GM23338 (cell line): Measurements from ENCODE around the gene DET1. TPM values are rescaled to one million over a fixed set of nuclear protein-coding genes. Genes with fewer than 3 reads are reported as not detected.

ENCODE experiments used
- ATAC-seq: fragments of 200-7000 bp; cut with Tn5 transposase; 3 replicates; pipeline ENCODE4 v1.9.1; 2020
- DNase-seq: peaks from one replicate; pipeline ENCODE4 v3.0.0-alpha.2; 2015; ENCODE audit warnings: low spot score
- H2AFZ ChIP-seq: fragments of 200-600 bp; sonication (generic); 2 replicates; pipeline ENCODE4 v1.8.0; 2016; ENCODE audit warnings: antibody characterized with exemption, mild to moderate bottlenecking, moderate library complexity
- H3F3A ChIP-seq: fragments of 200-600 bp; sonication (generic); replicated peaks from 2 replicates; pipeline ENCODE4 v1.8.0; 2017; ENCODE audit warnings: antibody characterized with exemption, mixed run types, low read depth
- H3K27ac ChIP-seq: fragments of 200-600 bp; sonication (generic); 2 replicates; pipeline ENCODE4 v1.6.1; 2016; ENCODE audit warnings: low read depth
- H3K27me3 ChIP-seq: fragments of 200-600 bp; sonication (generic); 2 replicates; pipeline ENCODE4 v1.8.0; 2016; ENCODE audit warnings: mild to moderate bottlenecking, mixed run types, moderate library complexity; ENCODE audit not compliant: insufficient read depth
- H3K36me3 ChIP-seq: fragments of 200-600 bp; sonication (generic); 2 replicates; pipeline ENCODE4 v1.8.0; 2016; ENCODE audit warnings: mild to moderate bottlenecking; ENCODE audit not compliant: insufficient read depth
- H3K4me1 ChIP-seq: fragments of 200-600 bp; sonication (generic); 2 replicates; pipeline ENCODE4 v1.8.0; 2016; ENCODE audit warnings: mild to moderate bottlenecking, moderate library complexity; ENCODE audit not compliant: insufficient read depth
- H3K4me2 ChIP-seq: fragments of 200-600 bp; sonication (generic); 2 replicates; pipeline ENCODE4 v1.7.1; 2017; ENCODE audit warnings: mixed run types
- H3K4me3 ChIP-seq: fragments of 200-600 bp; sonication (generic); 2 replicates; pipeline ENCODE4 v1.6.1; 2016; ENCODE audit warnings: mixed run types
- H3K79me2 ChIP-seq: fragments of 200-600 bp; sonication (generic); replicated peaks from 2 replicates; pipeline ENCODE4 v1.8.0; 2017; ENCODE audit warnings: mild to moderate bottlenecking; ENCODE audit not compliant: insufficient read depth
- H3K9me2 ChIP-seq: fragments of 200-600 bp; sonication (generic); 2 replicates; pipeline ENCODE4 v1.8.0; 2017; ENCODE audit not compliant: insufficient read depth
- H4K20me1 ChIP-seq: fragments of 200-600 bp; sonication (generic); replicated peaks from 2 replicates; pipeline ENCODE4 v1.8.0; 2017; ENCODE audit warnings: mild to moderate bottlenecking; ENCODE audit not compliant: insufficient read depth
- H3K27ac Mint-ChIP-seq: 2 replicates; pipeline ENCODE4 v1.8.0; 2020; ENCODE audit warnings: inconsistent platforms, mild to moderate bottlenecking, moderate library complexity, mixed read lengths
- H3K27me3 Mint-ChIP-seq: 3 replicates; pipeline ENCODE4 v1.8.0; 2022; ENCODE audit warnings: low read depth, mild to moderate bottlenecking, moderate library complexity, mixed read lengths, inconsistent platforms; ENCODE audit not compliant: insufficient read depth, poor library complexity
- H3K36me3 Mint-ChIP-seq: 3 replicates; pipeline ENCODE4 v1.8.0; 2021; ENCODE audit warnings: low read depth, mild to moderate bottlenecking, inconsistent platforms, moderate library complexity, mixed read lengths
- H3K4me1 Mint-ChIP-seq: 3 replicates; pipeline ENCODE4 v1.8.0; 2020; ENCODE audit warnings: mild to moderate bottlenecking, inconsistent platforms, mixed read lengths
- H3K4me3 Mint-ChIP-seq: 3 replicates; pipeline ENCODE4 v1.8.0; 2021; ENCODE audit warnings: moderate library complexity, mild to moderate bottlenecking, inconsistent platforms, mixed read lengths
- H3K9me3 Mint-ChIP-seq: 3 replicates; pipeline ENCODE4 v1.8.0; 2020; ENCODE audit warnings: moderate library complexity, mild to moderate bottlenecking, inconsistent platforms, mixed read lengths
- CREB1 ChIP-seq: fragments of 250-450 bp; sonication (Bioruptor Pico); IDR thresholded peaks from 2 replicates; pipeline ENCODE4 v1.5.0; 2020; ENCODE audit warnings: low read depth, mild to moderate bottlenecking, moderate library complexity
- EZH2 ChIP-seq: fragments of 200-600 bp; sonication (generic); IDR thresholded peaks from one replicate; pipeline ENCODE4 v1.8.0; 2017; ENCODE audit warnings: antibody characterized with exemption, mild to moderate bottlenecking, low read depth; ENCODE audit not compliant: unreplicated experiment
- EZH2phosphoT487 ChIP-seq: fragments of 200-600 bp; sonication (generic); IDR thresholded peaks from one replicate; pipeline ENCODE4 v1.8.1; 2018; ENCODE audit warnings: antibody characterized with exemption; ENCODE audit not compliant: unreplicated experiment
- JUNB ChIP-seq: IDR thresholded peaks from one replicate; pipeline ENCODE4 v1.6.1; 2016; ENCODE audit warnings: antibody characterized with exemption; ENCODE audit not compliant: unreplicated experiment
- NANOG ChIP-seq: IDR thresholded peaks from 2 replicates; pipeline ENCODE4 v1.6.1; 2016; ENCODE audit warnings: antibody characterized with exemption, borderline replicate concordance
- POLR2AphosphoS5 ChIP-seq: IDR thresholded peaks from 2 replicates; pipeline ENCODE4 v1.6.1; 2016; ENCODE audit warnings: antibody characterized with exemption, low read depth
- STAT1 ChIP-seq: IDR thresholded peaks from one replicate; pipeline ENCODE4 v1.6.1; 2016; ENCODE audit warnings: antibody characterized with exemption; ENCODE audit not compliant: unreplicated experiment
- ZNF331 ChIP-seq: fragments of 250-450 bp; sonication (Bioruptor Pico); IDR thresholded peaks from 2 replicates; pipeline ENCODE4 v1.5.0; 2020; ENCODE audit warnings: low read depth, mild to moderate bottlenecking, moderate library complexity
- polyA plus RNA-seq: library from polyadenylated mRNA; unstranded; fragments of >200 nt; fragmentation: Nextera tagmentation; extraction: Ambion mirVana; gene quantifications from 2 replicates; pipeline ENCODE4 v1.2.1, GENCODE V29; 2016
- total RNA-seq: library from RNA; depleted of rRNA; stranded (reverse); fragments of >200 nt; shearing (Covaris generic); gene quantifications from 2 replicates; pipeline ENCODE4 v1.2.3, GENCODE V29; 2014
- TF ChIP-seq, protein P1 (sequence below), 2 experiments: fragments of 200-600 bp in 1 of 2; sonication (generic) in 1 of 2; conservative IDR thresholded peaks; 2 replicates each; pipeline versions ENCODE4 v1.5.1 to v1.6.1; 2016 to 2017; ENCODE audit warnings: antibody characterized with exemption in 2 of 2, low read depth in 2 of 2, mild to moderate bottlenecking in 2 of 2, moderate library complexity in 1 of 2
- TF ChIP-seq, protein P2 (sequence below): fragments of 250-450 bp; sonication (Bioruptor Pico); IDR thresholded peaks from 2 replicates; pipeline ENCODE4 v1.5.0; 2020; ENCODE audit warnings: mild to moderate bottlenecking, moderate library complexity
- TF ChIP-seq, protein P3 (sequence below): IDR thresholded peaks from 2 replicates; pipeline ENCODE4 v1.6.1; 2016; ENCODE audit warnings: antibody characterized with exemption

The DET1 gene
- total and polyA plus RNA-seq, 2 experiments from 2014 or later: 4.2 to 8.6 TPM

DNA sequence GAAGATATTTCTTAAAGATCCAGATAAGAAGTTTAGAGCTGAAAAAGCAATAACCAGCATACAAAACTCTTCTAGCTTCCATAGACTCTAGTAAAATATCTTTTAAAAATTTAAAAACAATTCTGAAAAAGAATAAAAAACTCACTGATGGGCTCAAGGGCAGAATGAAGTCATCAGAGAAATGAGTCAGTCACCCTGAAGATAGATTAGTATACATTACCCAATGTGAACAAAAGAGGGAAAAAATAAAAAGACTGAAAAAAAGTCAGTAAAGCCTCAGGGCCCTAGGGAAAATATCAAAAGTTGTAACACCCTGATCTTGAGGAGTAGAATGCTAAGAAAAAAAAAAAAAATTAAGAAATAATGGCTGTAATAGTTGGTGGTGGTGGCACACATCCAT, 11.4 kb downstream of the DET1 start (continued):
- TF ChIP-seq, protein P1, sequence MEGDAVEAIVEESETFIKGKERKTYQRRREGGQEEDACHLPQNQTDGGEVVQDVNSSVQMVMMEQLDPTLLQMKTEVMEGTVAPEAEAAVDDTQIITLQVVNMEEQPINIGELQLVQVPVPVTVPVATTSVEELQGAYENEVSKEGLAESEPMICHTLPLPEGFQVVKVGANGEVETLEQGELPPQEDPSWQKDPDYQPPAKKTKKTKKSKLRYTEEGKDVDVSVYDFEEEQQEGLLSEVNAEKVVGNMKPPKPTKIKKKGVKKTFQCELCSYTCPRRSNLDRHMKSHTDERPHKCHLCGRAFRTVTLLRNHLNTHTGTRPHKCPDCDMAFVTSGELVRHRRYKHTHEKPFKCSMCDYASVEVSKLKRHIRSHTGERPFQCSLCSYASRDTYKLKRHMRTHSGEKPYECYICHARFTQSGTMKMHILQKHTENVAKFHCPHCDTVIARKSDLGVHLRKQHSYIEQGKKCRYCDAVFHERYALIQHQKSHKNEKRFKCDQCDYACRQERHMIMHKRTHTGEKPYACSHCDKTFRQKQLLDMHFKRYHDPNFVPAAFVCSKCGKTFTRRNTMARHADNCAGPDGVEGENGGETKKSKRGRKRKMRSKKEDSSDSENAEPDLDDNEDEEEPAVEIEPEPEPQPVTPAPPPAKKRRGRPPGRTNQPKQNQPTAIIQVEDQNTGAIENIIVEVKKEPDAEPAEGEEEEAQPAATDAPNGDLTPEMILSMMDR (conservative IDR thresholded peaks at IDR 0.05; ENCODE audit: low read depth in 2 of 2): no peak
- TF ChIP-seq, protein P2, sequence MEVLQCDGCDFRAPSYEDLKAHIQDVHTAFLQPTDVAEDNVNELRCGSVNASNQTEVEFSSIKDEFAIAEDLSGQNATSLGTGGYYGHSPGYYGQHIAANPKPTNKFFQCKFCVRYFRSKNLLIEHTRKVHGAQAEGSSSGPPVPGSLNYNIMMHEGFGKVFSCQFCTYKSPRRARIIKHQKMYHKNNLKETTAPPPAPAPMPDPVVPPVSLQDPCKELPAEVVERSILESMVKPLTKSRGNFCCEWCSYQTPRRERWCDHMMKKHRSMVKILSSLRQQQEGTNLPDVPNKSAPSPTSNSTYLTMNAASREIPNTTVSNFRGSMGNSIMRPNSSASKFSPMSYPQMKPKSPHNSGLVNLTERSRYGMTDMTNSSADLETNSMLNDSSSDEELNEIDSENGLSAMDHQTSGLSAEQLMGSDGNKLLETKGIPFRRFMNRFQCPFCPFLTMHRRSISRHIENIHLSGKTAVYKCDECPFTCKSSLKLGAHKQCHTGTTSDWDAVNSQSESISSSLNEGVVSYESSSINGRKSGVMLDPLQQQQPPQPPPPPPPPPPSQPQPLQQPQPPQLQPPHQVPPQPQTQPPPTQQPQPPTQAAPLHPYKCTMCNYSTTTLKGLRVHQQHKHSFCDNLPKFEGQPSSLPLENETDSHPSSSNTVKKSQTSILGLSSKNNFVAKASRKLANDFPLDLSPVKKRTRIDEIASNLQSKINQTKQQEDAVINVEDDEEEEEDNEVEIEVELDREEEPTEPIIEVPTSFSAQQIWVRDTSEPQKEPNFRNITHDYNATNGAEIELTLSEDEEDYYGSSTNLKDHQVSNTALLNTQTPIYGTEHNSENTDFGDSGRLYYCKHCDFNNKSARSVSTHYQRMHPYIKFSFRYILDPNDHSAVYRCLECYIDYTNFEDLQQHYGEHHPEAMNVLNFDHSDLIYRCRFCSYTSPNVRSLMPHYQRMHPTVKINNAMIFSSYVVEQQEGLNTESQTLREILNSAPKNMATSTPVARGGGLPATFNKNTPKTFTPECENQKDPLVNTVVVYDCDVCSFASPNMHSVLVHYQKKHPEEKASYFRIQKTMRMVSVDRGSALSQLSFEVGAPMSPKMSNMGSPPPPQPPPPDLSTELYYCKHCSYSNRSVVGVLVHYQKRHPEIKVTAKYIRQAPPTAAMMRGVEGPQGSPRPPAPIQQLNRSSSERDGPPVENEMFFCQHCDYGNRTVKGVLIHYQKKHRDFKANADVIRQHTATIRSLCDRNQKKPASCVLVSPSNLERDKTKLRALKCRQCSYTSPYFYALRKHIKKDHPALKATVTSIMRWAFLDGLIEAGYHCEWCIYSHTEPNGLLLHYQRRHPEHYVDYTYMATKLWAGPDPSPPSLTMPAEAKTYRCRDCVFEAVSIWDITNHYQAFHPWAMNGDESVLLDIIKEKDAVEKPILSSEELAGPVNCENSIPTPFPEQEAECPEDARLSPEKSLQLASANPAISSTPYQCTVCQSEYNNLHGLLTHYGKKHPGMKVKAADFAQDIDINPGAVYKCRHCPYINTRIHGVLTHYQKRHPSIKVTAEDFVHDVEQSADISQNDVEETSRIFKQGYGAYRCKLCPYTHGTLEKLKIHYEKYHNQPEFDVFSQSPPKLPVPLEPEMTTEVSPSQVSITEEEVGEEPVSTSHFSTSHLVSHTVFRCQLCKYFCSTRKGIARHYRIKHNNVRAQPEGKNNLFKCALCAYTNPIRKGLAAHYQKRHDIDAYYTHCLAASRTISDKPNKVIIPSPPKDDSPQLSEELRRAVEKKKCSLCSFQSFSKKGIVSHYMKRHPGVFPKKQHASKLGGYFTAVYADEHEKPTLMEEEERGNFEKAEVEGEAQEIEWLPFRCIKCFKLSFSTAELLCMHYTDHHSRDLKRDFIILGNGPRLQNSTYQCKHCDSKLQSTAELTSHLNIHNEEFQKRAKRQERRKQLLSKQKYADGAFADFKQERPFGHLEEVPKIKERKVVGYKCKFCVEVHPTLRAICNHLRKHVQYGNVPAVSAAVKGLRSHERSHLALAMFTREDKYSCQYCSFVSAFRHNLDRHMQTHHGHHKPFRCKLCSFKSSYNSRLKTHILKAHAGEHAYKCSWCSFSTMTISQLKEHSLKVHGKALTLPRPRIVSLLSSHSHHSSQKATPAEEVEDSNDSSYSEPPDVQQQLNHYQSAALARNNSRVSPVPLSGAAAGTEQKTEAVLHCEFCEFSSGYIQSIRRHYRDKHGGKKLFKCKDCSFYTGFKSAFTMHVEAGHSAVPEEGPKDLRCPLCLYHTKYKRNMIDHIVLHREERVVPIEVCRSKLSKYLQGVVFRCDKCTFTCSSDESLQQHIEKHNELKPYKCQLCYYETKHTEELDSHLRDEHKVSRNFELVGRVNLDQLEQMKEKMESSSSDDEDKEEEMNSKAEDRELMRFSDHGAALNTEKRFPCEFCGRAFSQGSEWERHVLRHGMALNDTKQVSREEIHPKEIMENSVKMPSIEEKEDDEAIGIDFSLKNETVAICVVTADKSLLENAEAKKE (CRISPR knock-in tag): no peak

DNA sequence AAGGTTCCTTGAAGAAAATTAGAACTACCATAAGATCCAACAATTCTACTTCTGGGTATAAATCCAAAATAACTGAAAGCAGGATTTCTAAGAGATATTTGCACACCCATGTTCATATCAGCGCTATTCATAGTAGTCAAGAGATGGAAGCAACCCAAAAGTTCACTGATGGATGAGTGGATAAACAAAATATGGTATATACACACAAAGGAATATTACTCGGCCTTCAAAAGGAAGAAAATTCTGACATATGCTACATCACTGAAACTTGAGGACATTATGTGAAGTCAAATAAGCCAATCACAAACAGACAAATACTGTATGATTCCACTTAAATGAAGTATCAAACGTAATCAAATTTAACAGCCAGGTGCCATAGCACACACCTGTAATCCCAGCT, 13.1 kb downstream of the DET1 start:
- peaks cover 2% of the 10 kb centered on the region for H3K27me3 Mint-ChIP-seq
- H3K4me1 Mint-ChIP-seq: peaks cover 8% of the 10 kb centered on the region; the same call in 2 of the 3 replicates
- H3K4me1 ChIP-seq: peaks cover 9% of the 10 kb centered on the region
- TF ChIP-seq POLR2AphosphoS5 (no peak), EZH2phosphoT487 (no peak), EZH2 (no peak), JUNB (no peak), NANOG (no peak), ZNF331 (CRISPR knock-in tag) (no peak), STAT1 (no peak), CREB1 (CRISPR knock-in tag) (no peak)
- TF ChIP-seq, protein P3, sequence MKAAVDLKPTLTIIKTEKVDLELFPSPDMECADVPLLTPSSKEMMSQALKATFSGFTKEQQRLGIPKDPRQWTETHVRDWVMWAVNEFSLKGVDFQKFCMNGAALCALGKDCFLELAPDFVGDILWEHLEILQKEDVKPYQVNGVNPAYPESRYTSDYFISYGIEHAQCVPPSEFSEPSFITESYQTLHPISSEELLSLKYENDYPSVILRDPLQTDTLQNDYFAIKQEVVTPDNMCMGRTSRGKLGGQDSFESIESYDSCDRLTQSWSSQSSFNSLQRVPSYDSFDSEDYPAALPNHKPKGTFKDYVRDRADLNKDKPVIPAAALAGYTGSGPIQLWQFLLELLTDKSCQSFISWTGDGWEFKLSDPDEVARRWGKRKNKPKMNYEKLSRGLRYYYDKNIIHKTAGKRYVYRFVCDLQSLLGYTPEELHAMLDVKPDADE: no peak

More for the DNA sequence above, 13.1 kb downstream of the DET1 start:
- Mint-ChIP-seq H3K27ac (no peak overlapping the region), H3K36me3 (peaks cover 8% of the 10 kb centered on the region; the same call in 1 of the 3 replicates), H3K9me3 (peaks cover 13% of the 10 kb centered on the region), H3K4me3 (no peak overlapping the region)
- Histone ChIP-seq H3F3A (no peaks in the 10 kb centered on the region), H3K27me3 (no peaks in the 10 kb centered on the region), H3K36me3 (no peaks in the 10 kb centered on the region), H4K20me1 (no peaks in the 10 kb centered on the region), H3K27ac (no peak overlapping the region), H2AFZ (no peak overlapping the region), H3K79me2 (no peaks in the 10 kb centered on the region), H3K4me2 (no peak overlapping the region), H3K4me3 (no peak overlapping the region), H3K9me2 (no peaks in the 10 kb centered on the region)
- DNase-seq (no peak), ATAC-seq (no peak)
